Vagina (tissue), 2 donors: ENCODE results near the gene KRT20. TPM values are rescaled to one million over a fixed set of nuclear protein-coding genes. Genes with fewer than 3 reads are reported as not detected.

ENCODE experiments used
- DNase-seq, 2 donors: peaks; one replicate each; pipeline ENCODE4 v3.0.0-alpha.2; 2017; ENCODE audit errors: extremely low spot score in 2 of 2
- H3K27ac ChIP-seq: fragments of 200-600 bp; sonication (generic); one replicate; pipeline ENCODE4 v1.5.1; 2019
- H3K27me3 ChIP-seq: fragments of 200-600 bp; sonication (generic); one replicate; pipeline ENCODE4 v1.5.1; 2019
- H3K36me3 ChIP-seq, 2 donors: fragments of 200-600 bp; sonication (generic); one replicate each; pipeline ENCODE4 v1.5.1; 2017 to 2019
- H3K4me1 ChIP-seq: fragments of 200-600 bp; sonication (generic); one replicate; pipeline ENCODE4 v1.5.1; 2019
- H3K4me3 ChIP-seq, 2 donors: fragments of 200-600 bp; sonication (generic); 1 replicate in 1 of 2; 2 replicates in 1 of 2; pipeline ENCODE4 v1.5.1; 2016 to 2019
- H3K9me3 ChIP-seq: fragments of 200-600 bp; sonication (generic); one replicate; pipeline ENCODE4 v1.5.1; 2019
- CTCF ChIP-seq, 3 experiments: fragments of 450-650 bp in 2 of 3; fragments of 200-600 bp in 1 of 3; sonication (generic) in 1 of 3; IDR thresholded peaks; one replicate each; pipeline ENCODE4 v1.5.1; 2017 to 2019; ENCODE audit warnings: antibody characterized with exemption in 3 of 3, mild to moderate bottlenecking in 2 of 3, moderate library complexity in 2 of 3
- POLR2A ChIP-seq, 2 donors: fragments of 450-650 bp; IDR thresholded peaks; one replicate each; pipeline ENCODE4 v1.6.1; 2017; ENCODE audit warnings: antibody characterized with exemption in 2 of 2, mild to moderate bottlenecking in 2 of 2, moderate library complexity in 2 of 2
- POLR2AphosphoS5 ChIP-seq, 2 donors: sonication (generic); formaldehyde crosslinking; IDR thresholded peaks; one replicate each; pipeline ENCODE4 v1.9.0; 2017; ENCODE audit warnings: antibody characterized with exemption in 2 of 2, mild to moderate bottlenecking in 2 of 2, low read depth in 1 of 2; ENCODE audit not compliant: insufficient read depth in 1 of 2
- intact Hi-C: fragments of 100-400 bp; cut with DNase I; formaldehyde crosslinking; loops from one replicate; pipeline ENCODE4 v1.15.1; 2023
- total RNA-seq: library from RNA; depleted of rRNA; stranded (reverse); fragments of >200 nt; gene quantifications from one replicate; pipeline ENCODE4 v1.2.3, GENCODE V29; 2016

The KRT20 gene
- total RNA-seq, 1 donor from 2014 or later, result not detected

GRCh38 chr17:40848583-40849235 is 36.3 kb downstream of the KRT20 start:
- Histone ChIP-seq H3K4me1 (peaks cover 11% of the 10 kb centered on the region), H3K27ac (no peak overlapping the region), H3K4me3 (no peak overlapping the region), H3K27me3 (no peaks in the 10 kb centered on the region), H3K9me3 (no peaks in the 10 kb centered on the region), H3K36me3 (no peaks in the 10 kb centered on the region)
- intact Hi-C loops, result no loop called here
- DNase-seq, result no peak
- no peak for TF ChIP-seq POLR2A (IDR thresholded peaks at IDR 0.05)
- no peak for TF ChIP-seq CTCF (IDR thresholded peaks at IDR 0.05)
- no peak for TF ChIP-seq POLR2AphosphoS5 (IDR thresholded peaks at IDR 0.05; ENCODE audit: insufficient read depth in 1 of 2, low read depth in 1 of 2)

GRCh38 chr17:40846515-40847144 is 38.4 kb downstream of the KRT20 start:
- H3K27me3 ChIP-seq, result no peaks in the 10 kb centered on the region
- no peak overlapping the region for H3K27ac ChIP-seq
- H3K4me1 ChIP-seq, result no peaks in the 10 kb centered on the region
- no peaks in the 10 kb centered on the region for H3K9me3 ChIP-seq
- intact Hi-C loops, result no loop called here
- H3K36me3 ChIP-seq, result no peaks in the 10 kb centered on the region
- DNase-seq, result no peak
- no peak overlapping the region for H3K4me3 ChIP-seq
- no peak for TF ChIP-seq POLR2AphosphoS5 (IDR thresholded peaks at IDR 0.05; ENCODE audit: insufficient read depth in 1 of 2, low read depth in 1 of 2)
- no peak for TF ChIP-seq POLR2A (IDR thresholded peaks at IDR 0.05)
- TF ChIP-seq CTCF (IDR thresholded peaks at IDR 0.05), result no peak

DNA sequence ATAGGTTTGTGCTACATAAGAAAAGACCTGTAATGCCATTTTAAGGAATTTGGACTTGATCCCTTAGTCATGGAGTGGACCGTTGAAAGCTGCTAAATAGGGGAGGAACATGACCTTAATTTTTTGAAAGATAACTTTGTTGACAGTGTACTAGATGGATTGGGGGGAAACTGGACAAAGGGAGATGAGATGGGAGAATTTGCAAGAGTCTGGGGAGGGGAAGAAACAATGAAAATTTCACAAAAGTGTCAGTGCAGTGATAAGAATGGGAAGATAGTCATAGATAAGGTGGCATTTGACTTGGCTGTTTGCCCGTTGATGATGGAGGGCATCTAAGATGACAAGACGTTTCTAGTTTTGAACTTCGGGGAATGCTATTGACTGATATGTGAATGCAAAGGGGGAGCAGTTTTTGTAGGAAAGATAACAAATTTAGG is 40.4 kb downstream of the KRT20 start:
- no peak for DNase-seq
- no peaks in the 10 kb centered on the region for H3K4me1 ChIP-seq
- H3K9me3 ChIP-seq, result no peaks in the 10 kb centered on the region
- H3K36me3 ChIP-seq, result no peaks in the 10 kb centered on the region
- no peaks in the 10 kb centered on the region for H3K27me3 ChIP-seq
- H3K27ac ChIP-seq, result no peak overlapping the region
- no peak overlapping the region for H3K4me3 ChIP-seq
- intact Hi-C loops, result no loop called here
- TF ChIP-seq CTCF (IDR thresholded peaks at IDR 0.05) (no peak), POLR2AphosphoS5 (IDR thresholded peaks at IDR 0.05; ENCODE audit: insufficient read depth in 1 of 2, low read depth in 1 of 2) (no peak), POLR2A (IDR thresholded peaks at IDR 0.05) (no peak)

- no peaks in the 10 kb centered on the region for H3K27me3 ChIP-seq
- no peak for DNase-seq
- intact Hi-C loops, result no loop called here
- H3K4me1 ChIP-seq, result no peaks in the 10 kb centered on the region
- TF ChIP-seq POLR2A (IDR thresholded peaks at IDR 0.05), result no peak
- no peak for TF ChIP-seq CTCF (IDR thresholded peaks at IDR 0.05)
- no peak for TF ChIP-seq POLR2AphosphoS5 (IDR thresholded peaks at IDR 0.05; ENCODE audit: insufficient read depth in 1 of 2, low read depth in 1 of 2)
- H3K4me3 ChIP-seq, result no peak overlapping the region
- H3K36me3 ChIP-seq, result no peaks in the 10 kb centered on the region
- H3K27ac ChIP-seq, result no peak overlapping the region
- no peaks in the 10 kb centered on the region for H3K9me3 ChIP-seq
These were observed 41.8 kb downstream of the KRT20 start for GRCh38 chr17:40843242-40843641.

DNA sequence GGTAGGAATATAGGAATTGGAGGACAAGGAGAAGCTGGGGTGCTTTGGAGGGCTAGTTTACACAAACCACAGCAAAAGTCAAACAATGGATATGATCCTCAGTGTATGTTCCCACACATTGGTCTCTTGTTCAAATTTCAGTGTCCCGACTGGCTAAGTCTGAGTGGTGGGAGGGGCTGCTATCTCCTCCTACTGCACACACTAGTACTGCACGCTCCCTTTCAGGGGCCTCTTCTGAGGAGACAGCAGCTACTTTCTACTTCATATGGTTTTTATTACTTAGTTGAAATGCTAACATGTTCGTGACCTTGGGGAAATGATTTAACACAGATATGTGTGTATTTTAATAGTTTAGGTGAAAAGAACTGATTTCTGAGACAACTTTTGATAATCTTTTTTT is 43.8 kb downstream of the KRT20 start:
- no peak overlapping the region for H3K27ac ChIP-seq
- intact Hi-C loops, result no loop called here
- no peak for TF ChIP-seq POLR2AphosphoS5 (IDR thresholded peaks at IDR 0.05; ENCODE audit: insufficient read depth in 1 of 2, low read depth in 1 of 2)
- TF ChIP-seq POLR2A (IDR thresholded peaks at IDR 0.05), result no peak
- TF ChIP-seq CTCF (IDR thresholded peaks at IDR 0.05), result no peak

More for the DNA sequence above, 43.8 kb downstream of the KRT20 start:
- H3K4me3 ChIP-seq, result no peak overlapping the region
- H3K36me3 ChIP-seq, result no peaks in the 10 kb centered on the region
- DNase-seq, result no peak
- no peaks in the 10 kb centered on the region for H3K27me3 ChIP-seq
- no peaks in the 10 kb centered on the region for H3K4me1 ChIP-seq
- no peaks in the 10 kb centered on the region for H3K9me3 ChIP-seq
